Gastrocnemius medialis (tissue), 4 donors: ENCODE results near the gene MEOX1. TPM values are rescaled to one million over a fixed set of nuclear protein-coding genes. Genes with fewer than 3 reads are reported as not detected.
A peak's percentile ranks its signal among the peaks of the same experiment; 100 is the strongest.

Experiments used
- ATAC-seq, 2 donors: fragments of 150-250 bp; one replicate each; pipeline ENCODE4 v1.9.1; 2016
- DNase-seq, 2 donors: peaks; one replicate each; pipeline ENCODE4 v3.0.0-alpha.2; 2019
- H3K27ac ChIP-seq, 4 donors: fragments of 200-600 bp; sonication (generic); 1 replicate in 1 of 4; 2 replicates in 3 of 4; pipeline ENCODE4 v1.5.1; 2016 to 2018; ENCODE audit warnings: mild to moderate bottlenecking in 2 of 4, moderate library complexity in 1 of 4
- H3K27me3 ChIP-seq, 3 donors: fragments of 200-600 bp; sonication (generic) in 2 of 3; 1 replicate in 1 of 3; 2 replicates in 2 of 3; pipeline versions ENCODE4 v1.5.1 to v1.6.0; 2016 to 2019; ENCODE audit warnings: mild to moderate bottlenecking in 1 of 3, moderate library complexity in 1 of 3
- H3K36me3 ChIP-seq, 2 donors: fragments of 200-600 bp; sonication (generic) in 1 of 2; one replicate each; pipeline ENCODE4 v1.5.1; 2017 to 2018
- H3K4me1 ChIP-seq, 2 donors: fragments of 200-600 bp; sonication (generic) in 1 of 2; one replicate each; pipeline ENCODE4 v1.5.1; 2016 to 2017; ENCODE audit warnings: mild to moderate bottlenecking in 2 of 2
- H3K4me3 ChIP-seq, 4 donors: fragments of 200-600 bp; sonication (generic) in 3 of 4; 1 replicate in 1 of 4; 2 replicates in 3 of 4; pipeline ENCODE4 v1.5.1; 2016 to 2019; ENCODE audit warnings: mild to moderate bottlenecking in 2 of 4
- H3K9me3 ChIP-seq, 3 donors: fragments of 200-600 bp; sonication (generic) in 2 of 3; 1 replicate in 1 of 3; 2 replicates in 2 of 3; pipeline ENCODE4 v1.5.1; 2016 to 2019
- CTCF ChIP-seq, 5 experiments: fragments of 450-650 bp in 3 of 5; fragments of 200-600 bp in 2 of 5; sonication (generic) in 2 of 5; IDR thresholded peaks in 4 of 5; conservative IDR thresholded peaks in 1 of 5; 1 replicate in 4 of 5; 2 replicates in 1 of 5; pipeline ENCODE4 v1.5.1; 2016 to 2019; ENCODE audit warnings: antibody characterized with exemption in 5 of 5, mild to moderate bottlenecking in 3 of 5, moderate library complexity in 3 of 5
- POLR2A ChIP-seq, 2 donors: fragments of 450-650 bp; IDR thresholded peaks; one replicate each; pipeline ENCODE4 v1.6.1; 2017; ENCODE audit warnings: antibody characterized with exemption in 2 of 2, mild to moderate bottlenecking in 2 of 2, moderate library complexity in 2 of 2
- in situ Hi-C, 4 donors: fragments of 200-750 bp; cut with MboI; loops; one replicate each; pipeline versions ENCODE4 v1.15.0 to v1.8.0; 2017; ENCODE audit warnings: low sequenced_read_pairs in 4 of 4
- intact Hi-C: fragments of 100-400 bp; cut with DNase I; formaldehyde crosslinking; loops from one replicate; pipeline ENCODE4 v1.15.1; 2023; ENCODE audit warnings: low total_unique reads
- total RNA-seq, 4 donors: library from RNA; depleted of rRNA; stranded (reverse); fragments of >200 nt; gene quantifications; one replicate each; pipeline versions ENCODE4 v1.1.0 to v1.2.3, GENCODE V29; 2016

MEOX1 gene
- total RNA-seq, 4 donors from 2014 or later: 4.0 to 12.2 (median 8.8) TPM

- no peak for DNase-seq
- no peak for TF ChIP-seq CTCF (IDR thresholded peaks at IDR 0.05 in 4 of 5, conservative IDR thresholded peaks at IDR 0.05 in 1 of 5)
- no peak for TF ChIP-seq POLR2A (IDR thresholded peaks at IDR 0.05)
- H3K36me3 ChIP-seq: no peaks in the 10 kb centered on the region
- intact Hi-C loops: no loop called here
- no peak for ATAC-seq
- no peaks in the 10 kb centered on the region for H3K27me3 ChIP-seq
- H3K9me3 ChIP-seq: no peaks in the 10 kb centered on the region
- H3K27ac ChIP-seq: peak overlapping the region; percentile 56 to 75 (median 66)
- peak overlapping the region; percentile 27 to 47 (median 42) for H3K4me3 ChIP-seq
- H3K4me1 ChIP-seq: peaks cover 14 to 16% of the 10 kb centered on the region in 2 donors
- in situ Hi-C loops: no loop called here
Measured at GRCh38 chr17:43660816-43661493, 767 bp downstream of the MEOX1 start.

DNA sequence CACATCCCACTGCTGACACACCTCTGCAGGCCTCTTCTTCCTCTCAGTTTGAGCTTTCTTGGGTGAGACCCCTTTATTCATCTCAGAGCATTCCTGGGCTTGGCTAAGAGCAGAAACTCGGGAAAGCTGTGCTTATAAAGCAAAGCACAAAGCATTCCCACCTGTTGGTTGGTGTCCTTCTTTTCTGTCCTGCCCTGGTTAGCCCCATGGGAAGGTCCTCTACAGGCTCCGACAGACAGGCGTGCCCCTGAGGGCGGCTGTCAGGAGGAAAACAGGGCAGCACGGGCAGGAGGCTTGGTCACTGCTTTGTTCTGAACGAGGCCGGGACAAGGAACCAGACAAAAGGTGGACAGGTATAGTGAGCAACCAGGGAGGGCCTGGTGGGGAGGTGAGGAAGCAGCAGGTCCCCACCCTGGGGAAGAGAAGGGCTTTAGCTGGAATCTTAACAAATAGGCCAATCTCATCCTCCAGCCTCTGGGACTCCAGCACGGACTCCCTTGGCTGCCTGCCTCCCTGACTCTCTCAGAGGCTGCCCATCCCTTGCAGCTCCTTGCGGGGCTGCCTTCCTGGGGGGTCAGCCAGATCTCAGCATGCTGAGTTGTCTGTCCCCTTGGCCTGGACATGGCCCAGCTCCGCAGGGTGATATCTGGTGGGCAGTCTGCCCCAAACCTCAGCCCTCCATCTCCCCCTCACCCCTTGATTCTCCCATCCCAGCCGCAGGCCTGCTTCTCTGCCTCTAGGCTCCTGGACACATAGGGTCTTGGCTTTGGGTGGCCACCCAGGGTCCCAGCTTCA, 1.7 kb downstream of the MEOX1 start:
- H3K36me3 ChIP-seq: no peaks in the 10 kb centered on the region
- ATAC-seq (no peak), DNase-seq (no peak)
- H3K27ac ChIP-seq: peak overlapping the region; percentile 56 to 75 (median 66)
- peak overlapping the region; percentile 27 to 47 (median 42) for H3K4me3 ChIP-seq
- no peaks in the 10 kb centered on the region for H3K27me3 ChIP-seq
- TF ChIP-seq POLR2A (IDR thresholded peaks at IDR 0.05) (no peak), CTCF (IDR thresholded peaks at IDR 0.05 in 4 of 5, conservative IDR thresholded peaks at IDR 0.05 in 1 of 5) (no peak)
- in situ Hi-C loops (no loop called here), intact Hi-C loops (no loop called here)
- no peaks in the 10 kb centered on the region for H3K9me3 ChIP-seq
- peaks cover 16 to 19% of the 10 kb centered on the region in 2 donors for H3K4me1 ChIP-seq

GRCh38 chr17:43658900-43659299, 2.8 kb downstream of the MEOX1 start:
- Histone ChIP-seq H3K4me3 (peak overlapping the region in 3 of 4 donors; percentile 21 to 47 (median 43)), H3K36me3 (no peaks in the 10 kb centered on the region), H3K27ac (peak overlapping the region; percentile 56 to 75 (median 66)), H3K4me1 (peaks cover 16 to 19% of the 10 kb centered on the region in 2 donors), H3K27me3 (no peaks in the 10 kb centered on the region), H3K9me3 (no peaks in the 10 kb centered on the region)
- intact Hi-C loops (no loop called here), in situ Hi-C loops (no loop called here)
- no peak for TF ChIP-seq POLR2A (IDR thresholded peaks at IDR 0.05)
- no peak for TF ChIP-seq CTCF (IDR thresholded peaks at IDR 0.05 in 4 of 5, conservative IDR thresholded peaks at IDR 0.05 in 1 of 5)
- no peak for ATAC-seq
- no peak for DNase-seq

GRCh38 chr17:43655693-43656255, 5.9 kb downstream of the MEOX1 start:
- peak overlapping the region in 2 of 4 donors; percentile 59 to 75 for H3K27ac ChIP-seq
- no peaks in the 10 kb centered on the region for H3K36me3 ChIP-seq
- ATAC-seq (no peak), DNase-seq (no peak)
- peaks cover 0 to 6% of the 10 kb centered on the region in 2 donors for H3K4me1 ChIP-seq
- in situ Hi-C loops: no loop called here
- H3K27me3 ChIP-seq: no peaks in the 10 kb centered on the region
- intact Hi-C loops: no loop called here
- H3K4me3 ChIP-seq: no peak overlapping the region
- TF ChIP-seq CTCF (IDR thresholded peaks at IDR 0.05 in 4 of 5, conservative IDR thresholded peaks at IDR 0.05 in 1 of 5) (no peak), POLR2A (IDR thresholded peaks at IDR 0.05) (no peak)
- no peaks in the 10 kb centered on the region for H3K9me3 ChIP-seq
